Stomach (tissue), 9 donors: ENCODE results near the gene EI24. TPM values are rescaled to one million over a fixed set of nuclear protein-coding genes. Genes with fewer than 3 reads are reported as not detected.

Source experiments
- DNase-seq, 2 donors: peaks; one replicate each; pipeline versions ENCODE4 v3.0.0 to v3.0.0-alpha.2; 2013 to 2019
- H3K27ac ChIP-seq, 5 donors: fragments of 200-600 bp in 4 of 5; sonication (generic) in 4 of 5; one replicate each; pipeline ENCODE4 v1.5.1; 2013 to 2019; ENCODE audit warnings: mild to moderate bottlenecking in 1 of 5, moderate library complexity in 1 of 5
- H3K27me3 ChIP-seq, 3 donors: fragments of 200-600 bp; sonication (generic); one replicate each; pipeline ENCODE4 v1.5.1; 2017 to 2019; ENCODE audit warnings: mixed run types in 1 of 3
- H3K36me3 ChIP-seq, 4 donors: fragments of 200-600 bp; sonication (generic); 1 replicate in 3 of 4; 2 replicates in 1 of 4; pipeline ENCODE4 v1.5.1; 2016 to 2019
- H3K4me1 ChIP-seq, 4 donors: fragments of 200-600 bp; sonication (generic); one replicate each; pipeline ENCODE4 v1.5.1; 2016 to 2019
- H3K4me3 ChIP-seq, 4 donors: fragments of 200-600 bp; sonication (generic) in 3 of 4; one replicate each; pipeline ENCODE4 v1.5.1; 2016 to 2019; ENCODE audit warnings: mild to moderate bottlenecking in 1 of 4
- H3K9me3 ChIP-seq, 4 donors: fragments of 200-600 bp; sonication (generic); one replicate each; pipeline ENCODE4 v1.5.1; 2016 to 2019
- CTCF ChIP-seq, 7 experiments: fragments of 450-650 bp in 4 of 7; fragments of 200-600 bp in 3 of 7; sonication (generic) in 3 of 7; IDR thresholded peaks; one replicate each; pipeline ENCODE4 v1.5.1; 2016 to 2019; ENCODE audit warnings: antibody characterized with exemption in 7 of 7, control low read depth in 2 of 7, mild to moderate bottlenecking in 1 of 7
- EP300 ChIP-seq: sonication (generic); formaldehyde crosslinking; IDR thresholded peaks from one replicate; pipeline ENCODE4 v1.6.1; 2017; ENCODE audit warnings: antibody characterized with exemption
- POLR2A ChIP-seq, 4 donors: fragments of 450-650 bp; IDR thresholded peaks; one replicate each; pipeline ENCODE4 v1.6.1; 2016; ENCODE audit warnings: antibody characterized with exemption in 4 of 4, control low read depth in 2 of 4, mild to moderate bottlenecking in 1 of 4, moderate library complexity in 1 of 4
- POLR2AphosphoS5 ChIP-seq, 3 donors: sonication (generic); formaldehyde crosslinking; IDR thresholded peaks; one replicate each; pipeline ENCODE4 v1.6.1; 2016; ENCODE audit warnings: antibody characterized with exemption in 3 of 3
- WGBS, 5 donors: extraction: QIAGEN DNeasy Blood & Tissue Kit in 3 of 5; methylation state at CpG; one replicate each; pipeline versions ENCODE4 v1.1.5 to v1.1.7; 2013 to 2018; 5-methylcytosine and 5-hydroxymethylcytosine counted together
- intact Hi-C: fragments of 100-400 bp; cut with DNase I; formaldehyde crosslinking; loops from one replicate; pipeline ENCODE4 v1.15.1; 2023; ENCODE audit warnings: low total_unique reads
- polyA plus RNA-seq, 3 donors: library from polyadenylated mRNA; stranded (reverse); fragments of 200-250 nt; gene quantifications; one replicate each; pipeline ENCODE4 v1.2.3, GENCODE V29; 2013
- total RNA-seq, 5 donors: library from RNA; depleted of rRNA; stranded (reverse); fragments of >200 nt; gene quantifications; one replicate each; pipeline versions ENCODE4 v1.1.0 to v1.2.3, GENCODE V29; 2014 to 2016
- donor health status: healthy with polysubstance abuse.
- donor health status: Bipolar disorder and iron deficiency.
- donor health status: healthy.

Gene EI24
- total and polyA plus RNA-seq, 8 donors, result 42.8 to 169 (median 87.7) TPM

GRCh38 chr11:125552927-125553326 lies 16.4 kb upstream of the EI24 start:
- H3K9me3 ChIP-seq, result peaks cover 14 to 38% (median 27%) of the 10 kb centered on the region in 4 donors
- intact Hi-C loops, result no loop called here
- DNase-seq, result no peak
- H3K27ac ChIP-seq, result no peak overlapping the region
- no peaks in the 10 kb centered on the region for H3K36me3 ChIP-seq
- no peak overlapping the region for H3K4me3 ChIP-seq
- TF ChIP-seq POLR2AphosphoS5 (IDR thresholded peaks at IDR 0.05) (no peak), POLR2A (IDR thresholded peaks at IDR 0.05) (no peak), EP300 (no peak), CTCF (IDR thresholded peaks at IDR 0.05) (no peak)
- WGBS, 5 donors, result 94 to 97% (median 95%) methylated on average over 2 of the region's 2 CpGs
- no peaks in the 10 kb centered on the region for H3K4me1 ChIP-seq
- H3K27me3 ChIP-seq, result no peaks in the 10 kb centered on the region

GRCh38 chr11:125553357-125553756 lies 15.9 kb upstream of the EI24 start:
- no peak for DNase-seq
- no peaks in the 10 kb centered on the region for H3K4me1 ChIP-seq
- H3K27me3 ChIP-seq, result no peaks in the 10 kb centered on the region
- peaks cover 14 to 38% (median 27%) of the 10 kb centered on the region in 4 donors for H3K9me3 ChIP-seq
- TF ChIP-seq EP300 (no peak), POLR2AphosphoS5 (IDR thresholded peaks at IDR 0.05) (no peak), CTCF (IDR thresholded peaks at IDR 0.05) (no peak), POLR2A (IDR thresholded peaks at IDR 0.05) (no peak)
- intact Hi-C loops, result no loop called here
- H3K36me3 ChIP-seq, result no peaks in the 10 kb centered on the region
- H3K27ac ChIP-seq, result no peak overlapping the region
- WGBS, 5 donors, result 83 to 96% (median 90%) methylated on average over 1 of the region's 1 CpG
- H3K4me3 ChIP-seq, result no peak overlapping the region

- Histone ChIP-seq H3K4me1 (no peaks in the 10 kb centered on the region), H3K27me3 (no peaks in the 10 kb centered on the region), H3K9me3 (peaks cover 14 to 38% (median 27%) of the 10 kb centered on the region in 4 donors), H3K4me3 (no peak overlapping the region), H3K36me3 (no peaks in the 10 kb centered on the region), H3K27ac (no peak overlapping the region)
- no peak for DNase-seq
- intact Hi-C loops, result no loop called here
- WGBS, 5 donors, result 74 to 93% (median 85%) methylated on average over 3 of the region's 3 CpGs
- TF ChIP-seq EP300 (no peak), POLR2A (IDR thresholded peaks at IDR 0.05) (no peak), POLR2AphosphoS5 (IDR thresholded peaks at IDR 0.05) (no peak)
These were observed 15.2 kb upstream of the EI24 start for GRCh38 chr11:125554038-125554437.

- Histone ChIP-seq H3K27me3 (no peaks in the 10 kb centered on the region), H3K9me3 (peaks cover 0 to 5% (median under 1%) of the 10 kb centered on the region in 4 donors), H3K27ac (no peak overlapping the region), H3K36me3 (no peaks in the 10 kb centered on the region), H3K4me1 (no peaks in the 10 kb centered on the region), H3K4me3 (no peak overlapping the region)
- WGBS, 5 donors, result 72 to 93% (median 84%) methylated on average over 3 of the region's 3 CpGs
- no peak for DNase-seq
- intact Hi-C loops, result no loop called here
- TF ChIP-seq EP300 (no peak), CTCF (IDR thresholded peaks at IDR 0.05) (no peak), POLR2A (IDR thresholded peaks at IDR 0.05) (no peak), POLR2AphosphoS5 (IDR thresholded peaks at IDR 0.05) (no peak)
These were observed 9.4 kb upstream of the EI24 start for GRCh38 chr11:125559888-125560287.

- no peak for TF ChIP-seq POLR2A (IDR thresholded peaks at IDR 0.05)
- TF ChIP-seq EP300, result no peak
- no peak for TF ChIP-seq CTCF (IDR thresholded peaks at IDR 0.05)
- TF ChIP-seq POLR2AphosphoS5 (IDR thresholded peaks at IDR 0.05), result no peak
- Histone ChIP-seq H3K9me3 (no peaks in the 10 kb centered on the region), H3K4me3 (no peak overlapping the region), H3K27ac (no peak overlapping the region), H3K36me3 (no peaks in the 10 kb centered on the region), H3K27me3 (no peaks in the 10 kb centered on the region), H3K4me1 (no peaks in the 10 kb centered on the region)
- no peak for DNase-seq
- intact Hi-C loops, result no loop called here
- WGBS, 5 donors, result 89 to 100% (median 96%) methylated on average over 1 of the region's 1 CpG
These were observed 7.4 kb upstream of the EI24 start for GRCh38 chr11:125561924-125562323.
